SK-N-MC (cell line): Measurements from ENCODE around the gene C1orf94.

Source experiments
- EZH2 ChIP-seq: fragments of 200-600 bp; sonication (generic); IDR thresholded peaks from one replicate; pipeline ENCODE4 v1.6.1; 2017; ENCODE audit warnings: antibody characterized with exemption
- POLR2AphosphoS5 ChIP-seq: IDR thresholded peaks from 2 replicates; pipeline ENCODE4 v1.6.1; 2012; ENCODE audit warnings: mild to moderate bottlenecking, low read depth, low read length, borderline replicate concordance

GRCh38 chr1:34192621-34193020 is 15.9 kb downstream of the C1orf94 start:
- TF ChIP-seq POLR2AphosphoS5 (no peak), EZH2 (no peak)
